ENCODE results near the gene NR4A2.
"Not testable (repeated sequence)": the region's sequence is repeated elsewhere in the genome, so short reads cannot be mapped to it uniquely, and the experiment has no call there.

The NR4A2 gene

GRCh38 chr2:156320486-156321098 lies 11.9 kb downstream of the NR4A2 start:
- no peak for DNase-seq

GRCh38 chr2:156319811-156320485 lies 12.6 kb downstream of the NR4A2 start:
- DNase-seq: no peak

- DNase-seq: no peak
Measured at GRCh38 chr2:156317631-156318030, 14.9 kb downstream of the NR4A2 start.

- no peak for DNase-seq
Measured at GRCh38 chr2:156311976-156312375, 20.5 kb downstream of the NR4A2 start.

GRCh38 chr2:156310773-156311172 lies 21.7 kb downstream of the NR4A2 start:
- no peak for DNase-seq

- DNase-seq: peak in 1 of 2 experiments; percentile 14
Measured at GRCh38 chr2:156309917-156310316, 22.6 kb downstream of the NR4A2 start.

GRCh38 chr2:156309167-156309566 lies 23.4 kb downstream of the NR4A2 start:
- no peak for DNase-seq

GRCh38 chr2:156306821-156307220 lies 25.7 kb downstream of the NR4A2 start:
- DNase-seq: no peak

- no peak for DNase-seq
Measured at GRCh38 chr2:156305121-156305520, 27.4 kb downstream of the NR4A2 start.

- DNase-seq: no peak
Measured at GRCh38 chr2:156300337-156300736, 32.2 kb downstream of the NR4A2 start.

GRCh38 chr2:156294945-156295580 lies 37.5 kb downstream of the NR4A2 start:
- no peak for DNase-seq

GRCh38 chr2:156293382-156293781 lies 39.1 kb downstream of the NR4A2 start:
- DNase-seq: not testable (repeated sequence)

GRCh38 chr2:156279446-156280150 lies 52.9 kb downstream of the NR4A2 start:
- no peak for DNase-seq
